Measurements from ENCODE around the gene TPSB2.
"Not testable (repeated sequence)": the region's sequence is repeated elsewhere in the genome, so short reads cannot be mapped to it uniquely, and the experiment has no call there.

Gene TPSB2

DNA sequence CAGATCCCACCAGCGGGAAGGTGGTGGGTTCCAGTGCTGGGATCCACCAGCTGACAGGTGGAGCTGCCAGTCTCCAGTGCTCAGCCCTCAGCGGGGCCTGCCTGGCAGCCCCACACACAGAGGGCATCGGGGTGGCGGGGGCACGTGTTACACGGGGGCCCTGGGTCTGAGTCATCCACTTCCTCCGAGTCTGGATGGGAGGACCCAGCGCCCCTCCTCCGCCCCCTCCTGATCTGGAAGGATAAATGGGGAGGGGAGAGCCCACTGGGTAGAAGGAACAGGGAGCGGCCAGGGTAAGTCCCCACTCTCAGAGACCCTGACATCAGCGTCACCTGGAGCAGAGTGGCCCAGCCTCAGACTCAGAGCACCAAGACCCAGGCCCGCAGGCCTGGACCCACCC is 10.5 kb upstream of the TPSB2 start, which contains the start of gene TPSAB1:
Gene TPSAB1, plus strand, starts transcription at position 270 of the 400 bp plus-strand sequence. CDS start 234 bp downstream, outside the sequence.
- DNase-seq (ENCODE audit: low spot score) = not testable (repeated sequence)

DNA sequence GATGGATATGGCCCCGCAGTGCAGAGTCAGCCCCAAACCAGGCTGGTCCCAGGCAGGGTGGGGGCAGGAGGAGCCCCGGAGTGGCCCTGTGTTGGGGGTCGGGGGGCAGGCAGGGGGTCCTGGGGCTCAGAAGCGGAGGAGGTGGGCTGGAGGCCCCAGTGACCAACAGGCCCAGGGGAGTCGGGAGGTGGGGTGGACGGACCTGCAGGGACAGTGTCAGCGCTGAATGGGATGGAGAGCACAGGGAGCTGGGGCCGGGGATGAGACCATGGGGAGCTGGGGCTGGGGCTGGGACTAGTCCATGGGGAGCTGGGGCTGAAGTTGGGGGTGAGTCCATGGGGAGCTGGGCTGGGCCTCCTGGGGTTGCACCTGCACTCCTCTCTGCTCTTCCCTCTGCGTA is 9.6 kb upstream of the TPSB2 start:
- DNase-seq (ENCODE audit: low spot score) = not testable (repeated sequence)

DNA sequence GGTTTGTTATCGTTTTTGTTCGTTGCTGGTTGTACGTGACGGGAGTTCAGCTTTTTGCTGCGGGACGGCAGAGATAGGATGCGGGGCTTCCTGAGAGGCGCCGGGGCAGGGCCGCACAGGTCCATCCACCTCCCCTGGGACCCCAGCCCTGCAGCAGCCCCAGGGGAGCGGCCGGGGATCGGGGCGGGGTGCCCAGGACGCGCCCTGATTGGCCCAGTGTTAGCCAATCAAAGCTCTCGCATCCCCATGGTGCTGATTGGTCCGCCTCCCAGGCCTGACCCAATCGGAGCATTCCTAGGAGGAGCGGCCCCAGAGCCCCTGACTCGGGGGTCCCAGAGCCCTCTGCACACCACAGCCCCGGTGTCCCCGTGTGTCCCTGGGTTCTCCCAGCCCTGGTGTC is 8.9 kb upstream of the TPSB2 start:
- not testable (repeated sequence) for DNase-seq (ENCODE audit: low spot score)

DNA sequence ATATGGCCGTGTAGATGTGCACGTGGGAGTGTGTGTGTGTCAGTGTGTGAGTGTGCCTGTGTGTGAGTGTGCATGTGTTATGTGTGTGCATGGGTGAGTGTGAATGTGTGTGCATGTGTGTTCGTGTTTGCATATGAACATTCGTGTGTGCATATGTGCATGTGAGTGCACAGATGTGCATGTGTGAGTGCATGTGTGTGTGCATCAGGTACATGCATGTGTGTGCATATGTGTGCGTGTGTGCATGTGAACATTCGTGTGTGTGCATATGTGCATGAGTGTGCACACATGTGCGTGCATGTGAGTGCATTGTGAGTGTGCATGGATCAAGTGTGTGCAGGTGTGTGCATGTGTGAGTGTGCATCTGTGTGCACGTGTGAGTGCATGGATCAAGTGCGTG is 8.0 kb upstream of the TPSB2 start:
- DNase-seq (ENCODE audit: low spot score) = no peak

DNA sequence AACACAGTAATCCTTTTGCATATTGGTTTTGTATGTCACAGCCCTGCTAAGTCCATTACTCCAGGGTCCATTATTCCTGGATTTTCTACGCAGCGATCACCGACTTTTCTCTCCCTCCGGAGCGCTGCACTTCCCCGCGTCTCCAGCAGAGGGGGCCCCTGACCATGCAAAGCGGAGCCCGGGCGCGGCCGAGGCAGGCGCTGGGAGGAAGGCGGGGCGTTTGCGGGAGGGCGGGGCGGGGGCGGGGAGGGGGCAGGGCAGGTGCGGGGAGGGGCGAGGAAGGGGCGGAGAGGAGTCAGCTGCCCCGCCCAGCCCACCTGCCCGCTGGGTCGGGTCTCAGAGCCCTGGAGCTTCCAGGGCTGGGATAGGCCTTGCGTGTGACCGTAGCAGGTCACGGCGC is 6.7 kb upstream of the TPSB2 start:
- DNase-seq (ENCODE audit: low spot score) = not testable (repeated sequence)

DNA sequence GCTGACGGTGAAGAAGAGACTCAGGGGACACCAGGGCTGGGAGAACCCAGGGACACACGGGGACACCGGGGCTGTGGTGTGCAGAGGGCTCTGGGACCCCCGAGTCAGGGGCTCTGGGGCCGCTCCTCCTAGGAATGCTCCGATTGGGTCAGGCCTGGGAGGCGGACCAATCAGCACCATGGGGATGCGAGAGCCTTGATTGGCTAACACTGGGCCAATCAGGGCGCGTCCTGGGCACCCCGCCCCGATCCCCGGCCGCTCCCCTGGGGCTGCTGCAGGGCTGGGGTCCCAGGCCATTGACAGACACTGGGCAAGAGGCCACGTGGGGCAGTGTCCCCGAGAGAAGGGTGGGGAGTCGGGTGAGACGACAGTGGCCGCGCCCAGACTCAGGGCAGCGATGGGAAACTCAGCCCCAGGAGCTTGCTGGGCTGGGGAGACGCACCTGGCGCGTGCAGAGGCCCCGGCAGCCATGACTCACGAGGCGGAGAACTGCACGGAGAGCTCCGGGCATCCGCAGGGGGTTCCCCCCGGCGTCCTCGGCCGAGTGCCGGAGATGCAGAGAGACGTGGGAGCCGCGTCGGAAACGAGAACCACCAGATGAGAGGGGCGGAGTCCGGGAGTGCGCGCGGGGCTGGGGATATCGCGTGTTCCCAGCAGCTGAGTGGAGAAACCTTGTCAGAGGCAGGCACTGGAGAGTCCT is 2.2 kb upstream of the TPSB2 start:
- not testable (repeated sequence) for DNase-seq (ENCODE audit: low spot score)

DNA sequence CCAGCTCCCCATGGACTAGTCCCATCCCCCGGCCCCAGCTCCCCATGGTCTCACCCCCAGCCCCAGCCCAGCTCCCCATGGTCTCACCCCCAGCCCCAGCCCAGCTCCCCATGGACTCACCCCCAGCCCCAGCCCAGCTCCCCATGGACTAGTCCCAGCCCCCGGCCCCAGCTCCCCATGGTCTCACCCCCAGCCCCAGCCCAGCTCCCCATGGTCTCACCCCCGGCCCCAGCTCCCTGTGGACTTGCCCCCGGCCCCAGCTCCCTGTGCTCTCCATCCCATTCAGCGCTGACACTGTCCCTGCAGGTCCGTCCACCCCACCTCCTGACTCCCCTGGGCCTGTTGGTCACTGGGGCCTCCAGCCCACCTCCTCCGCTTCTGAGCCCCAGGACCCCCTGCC is 1.3 kb upstream of the TPSB2 start:
- not testable (repeated sequence) for DNase-seq (ENCODE audit: low spot score)

DNA sequence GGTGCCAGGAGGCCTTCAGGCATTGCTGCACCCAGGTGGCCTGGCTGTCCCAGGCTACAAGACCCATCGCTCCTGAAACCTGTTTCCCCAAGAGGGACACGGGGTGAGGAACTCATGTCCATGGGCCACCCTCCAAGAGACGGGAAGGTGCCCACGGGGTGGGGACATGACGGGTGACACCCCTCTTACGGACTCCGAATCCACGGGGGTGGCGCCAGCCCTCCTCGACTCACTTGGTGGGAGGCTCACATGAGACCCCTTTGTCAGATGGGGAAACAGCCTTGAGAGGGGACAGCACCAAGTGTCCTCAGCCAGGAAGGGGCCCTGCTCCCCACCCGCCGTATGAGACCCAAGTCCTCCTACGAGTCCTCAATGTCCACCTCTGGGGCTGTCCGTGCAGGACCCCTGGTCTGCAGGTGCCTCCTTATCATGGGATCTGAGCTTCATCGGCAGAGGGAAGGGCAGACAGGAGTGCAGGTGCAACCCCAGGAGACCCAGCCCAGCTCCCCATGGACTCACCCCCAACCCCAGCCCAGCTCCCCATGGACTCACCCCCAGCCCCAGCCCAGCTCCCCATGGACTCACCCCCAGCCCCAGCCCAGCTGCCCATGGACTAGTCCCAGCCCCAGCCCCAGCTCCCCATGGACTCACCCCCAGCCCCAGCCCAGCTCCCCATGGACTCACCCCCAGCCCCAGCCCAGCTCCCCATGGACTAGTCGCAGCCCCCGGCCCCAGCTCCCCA is 658 bp upstream of the TPSB2 start:
- DNase-seq (ENCODE audit: low spot score) = not testable (repeated sequence)

DNA sequence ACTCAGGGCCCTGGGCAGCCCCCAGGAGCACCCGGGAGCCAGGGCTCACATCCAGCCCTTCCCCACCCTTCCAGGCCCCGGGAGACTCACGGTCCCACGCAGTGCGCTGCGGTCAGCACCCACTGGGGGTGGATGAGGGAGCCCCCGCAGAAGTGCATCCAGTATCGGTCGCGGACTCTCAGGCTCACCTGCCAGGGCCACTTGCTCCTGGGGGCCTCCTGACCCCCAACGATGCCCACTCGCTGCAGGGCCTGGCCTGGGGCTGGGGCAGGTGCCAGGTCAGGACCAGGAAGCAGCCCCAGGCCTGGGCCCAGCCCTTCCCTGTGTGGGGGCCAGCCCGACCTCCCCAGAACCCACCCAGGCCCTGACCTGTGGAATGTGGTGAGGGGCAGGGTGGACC is 508 bp downstream of the TPSB2 start:
- DNase-seq (ENCODE audit: low spot score) = not testable (repeated sequence)

DNA sequence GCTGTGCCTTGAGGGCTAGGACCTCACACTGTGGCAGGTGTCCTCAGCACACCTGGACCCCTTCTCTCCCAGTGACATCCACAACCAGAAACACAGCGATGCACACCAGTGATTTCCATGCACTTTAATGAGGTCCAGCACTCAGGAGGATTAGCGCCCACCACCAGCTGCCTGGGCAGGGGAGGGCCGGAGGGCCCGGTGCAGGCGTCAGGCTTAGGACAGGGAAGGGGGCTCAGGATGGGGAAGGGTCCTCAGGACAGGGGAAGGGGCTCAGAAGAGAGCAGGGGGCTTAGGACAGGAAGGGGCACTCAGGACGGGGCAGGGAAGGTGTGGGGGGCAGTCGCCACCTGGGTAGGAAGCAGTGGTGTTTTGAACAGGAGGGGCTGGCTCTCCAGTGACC is 1.8 kb downstream of the TPSB2 start:
- not testable (repeated sequence) for DNase-seq (ENCODE audit: low spot score)

DNA sequence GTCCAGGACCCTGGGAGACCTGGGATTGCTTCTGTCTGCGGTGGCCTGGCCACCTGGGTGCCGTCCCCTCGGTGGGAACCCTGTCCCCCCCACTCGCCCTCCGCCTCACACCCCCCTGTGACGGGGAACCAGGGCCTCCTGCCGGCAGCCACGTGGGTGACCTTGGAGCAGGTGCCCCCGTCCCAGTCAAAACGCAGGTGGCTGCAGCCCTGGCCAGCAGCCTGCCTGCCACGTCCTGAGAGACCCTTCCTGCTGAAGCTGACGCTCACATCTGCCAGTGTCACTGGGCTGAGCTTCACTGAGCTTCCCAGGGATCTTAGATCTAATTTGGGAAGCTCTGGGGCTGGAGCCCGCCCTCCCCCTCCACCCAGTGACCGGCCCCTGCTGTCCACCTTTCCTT is 3.3 kb downstream of the TPSB2 start:
- DNase-seq (ENCODE audit: low spot score) = not testable (repeated sequence)

DNA sequence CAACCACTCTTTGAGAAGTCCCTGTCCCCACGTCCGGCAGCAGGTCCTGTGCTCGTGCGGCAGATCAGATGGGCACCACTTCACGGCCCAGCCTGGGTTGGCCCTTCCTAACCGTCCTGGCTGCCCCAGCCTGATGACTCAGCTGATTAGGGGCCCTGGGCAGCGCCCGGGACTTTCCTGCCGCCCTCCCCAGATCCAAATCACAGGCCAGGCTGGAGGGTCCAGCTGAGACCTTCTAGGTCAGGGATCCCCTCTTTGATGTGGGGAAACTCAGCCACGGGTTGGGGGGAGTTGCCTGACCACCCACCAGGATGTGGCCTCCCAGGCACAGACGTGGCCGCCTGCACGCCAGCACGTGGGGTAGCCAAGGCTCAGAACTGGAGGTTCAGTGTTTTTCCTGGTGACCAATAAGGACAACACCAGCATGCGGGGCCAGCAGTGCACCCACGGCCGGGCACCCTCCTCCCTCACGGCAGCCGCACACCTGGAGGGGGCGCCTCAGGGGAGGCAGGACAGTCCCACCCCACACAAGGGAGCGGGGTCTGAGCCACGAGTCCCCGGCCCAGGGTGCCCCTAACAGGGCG is 4.2 kb downstream of the TPSB2 start:
- not testable (repeated sequence) for DNase-seq (ENCODE audit: low spot score)

DNA sequence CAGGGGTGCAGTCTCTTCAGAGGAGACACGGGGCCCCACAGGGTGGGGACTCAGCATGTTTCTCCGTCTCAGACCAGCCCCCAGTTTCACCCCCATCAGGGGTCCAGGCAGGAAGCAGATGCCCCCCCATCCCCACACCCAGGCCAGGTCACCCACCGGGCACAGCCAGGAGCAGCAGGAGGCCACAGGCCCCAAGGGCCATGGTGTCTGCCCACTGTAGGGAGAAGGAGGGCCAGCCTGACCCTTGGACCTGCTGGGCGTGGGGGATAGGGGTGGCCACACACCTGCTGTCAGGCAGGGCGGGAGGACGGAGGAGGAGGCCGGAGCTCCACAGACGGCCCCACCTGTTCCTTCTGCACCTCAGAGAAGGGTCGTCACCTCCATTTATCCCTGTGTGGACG is 4.9 kb downstream of the TPSB2 start, which contains the start of gene TPSG1:
Gene TPSG1, minus strand, starts transcription at position 218 of the 401 bp plus-strand sequence. Its CDS starts 16 bp downstream, at position 202.
- DNase-seq (ENCODE audit: low spot score) = no peak

DNA sequence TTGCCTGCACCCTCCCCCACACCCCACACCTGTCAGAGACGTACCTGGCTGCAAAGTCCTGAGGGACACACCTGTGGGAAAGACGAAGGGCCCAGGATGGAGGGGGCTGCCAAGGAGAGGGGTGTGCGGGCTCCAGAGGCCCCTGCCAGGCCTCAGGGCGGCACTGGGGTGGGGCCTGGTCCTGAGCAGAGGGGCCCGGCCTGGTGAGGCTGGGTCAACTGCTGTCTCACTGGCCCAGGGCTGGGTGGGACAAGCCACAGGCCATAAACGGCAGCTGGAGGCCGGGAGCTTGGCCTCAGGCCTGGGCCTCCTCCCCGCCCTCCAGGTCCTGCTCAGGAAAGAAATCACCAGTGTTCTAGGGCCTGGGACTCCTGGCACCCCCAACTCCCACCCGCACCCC is 5.4 kb downstream of the TPSB2 start:
- no peak for DNase-seq (ENCODE audit: low spot score)

DNA sequence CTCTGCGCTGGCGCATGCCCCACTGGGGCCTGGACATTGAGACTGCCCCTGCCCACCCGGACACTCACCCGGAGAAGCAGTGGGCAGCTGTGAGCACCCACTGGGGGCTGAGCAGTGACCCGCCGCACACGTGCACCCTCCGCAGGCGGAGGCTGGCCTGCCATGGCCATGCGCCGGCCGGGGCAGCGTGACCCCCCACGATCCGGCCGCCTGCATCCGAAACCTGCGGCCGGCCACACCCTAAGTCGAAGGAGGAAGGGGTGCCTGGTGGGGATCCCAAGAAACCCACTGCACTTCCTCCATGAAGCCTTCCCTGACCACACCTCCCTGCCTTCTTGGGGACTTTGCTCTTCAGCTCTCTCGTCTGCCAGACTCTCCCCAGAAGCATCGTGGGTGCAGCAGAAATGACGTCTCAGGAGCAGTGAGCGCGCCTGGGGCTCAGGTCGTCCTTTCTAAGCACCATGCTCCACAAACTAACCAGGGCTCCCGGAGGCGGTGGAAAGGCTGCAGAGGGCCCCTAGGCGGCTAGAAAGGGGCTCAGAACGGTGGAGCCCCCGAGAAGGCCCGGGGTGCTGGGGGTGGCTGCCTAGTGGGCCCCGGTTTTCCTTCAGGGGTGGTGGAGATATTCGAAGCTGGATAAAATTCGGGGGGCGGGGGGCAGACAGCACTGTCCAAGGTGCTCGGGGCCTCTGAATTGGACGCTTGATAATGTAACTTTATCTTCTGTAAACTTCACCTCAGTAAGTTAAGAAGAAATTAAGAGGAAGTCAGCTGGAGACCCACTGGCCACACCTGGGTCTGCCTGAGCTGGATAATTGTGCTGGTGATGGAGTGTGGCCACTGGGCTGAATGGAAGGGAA is 6.4 kb downstream of the TPSB2 start:
- DNase-seq (ENCODE audit: low spot score) = no peak

DNA sequence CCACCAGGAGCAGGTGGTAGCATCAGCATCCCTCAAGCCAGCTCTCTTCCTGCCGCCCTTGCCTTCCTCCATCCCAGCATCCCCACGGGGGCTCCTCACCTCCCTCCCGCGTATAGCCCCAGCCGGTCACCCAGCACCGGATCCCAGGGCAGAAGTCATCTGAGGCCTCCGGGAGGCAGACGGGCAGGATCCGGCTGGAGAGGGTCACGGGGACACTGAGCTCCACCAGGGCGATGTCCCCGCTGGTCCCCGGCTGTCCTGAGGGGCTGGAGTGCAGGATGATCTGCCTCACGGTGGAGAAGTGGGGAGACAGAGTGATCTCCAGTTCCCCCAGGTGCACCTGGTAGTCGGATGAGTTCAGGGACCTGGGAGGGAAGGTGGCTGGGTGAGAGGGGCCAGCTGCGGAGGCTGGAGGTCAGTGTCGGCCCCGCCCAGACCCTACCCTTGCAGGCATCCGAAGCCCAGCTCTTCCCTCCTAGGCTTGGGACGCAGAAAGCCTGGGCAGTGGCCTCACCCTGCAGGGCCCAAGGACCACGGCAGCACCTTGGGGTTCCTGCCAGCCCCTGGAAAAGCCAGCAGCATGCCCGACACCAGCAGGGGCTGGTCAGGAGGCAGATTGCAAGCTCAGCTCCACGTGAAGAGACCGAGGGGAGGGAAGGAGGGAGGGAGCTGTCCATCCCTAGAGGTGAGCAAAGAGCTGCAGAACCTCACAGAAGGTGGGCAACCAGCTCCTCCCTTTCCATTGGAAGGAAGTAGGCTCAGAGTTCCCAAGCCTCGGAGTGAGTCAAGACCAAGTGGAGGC is 7.2 kb downstream of the TPSB2 start:
- DNase-seq (ENCODE audit: low spot score) = no peak

DNA sequence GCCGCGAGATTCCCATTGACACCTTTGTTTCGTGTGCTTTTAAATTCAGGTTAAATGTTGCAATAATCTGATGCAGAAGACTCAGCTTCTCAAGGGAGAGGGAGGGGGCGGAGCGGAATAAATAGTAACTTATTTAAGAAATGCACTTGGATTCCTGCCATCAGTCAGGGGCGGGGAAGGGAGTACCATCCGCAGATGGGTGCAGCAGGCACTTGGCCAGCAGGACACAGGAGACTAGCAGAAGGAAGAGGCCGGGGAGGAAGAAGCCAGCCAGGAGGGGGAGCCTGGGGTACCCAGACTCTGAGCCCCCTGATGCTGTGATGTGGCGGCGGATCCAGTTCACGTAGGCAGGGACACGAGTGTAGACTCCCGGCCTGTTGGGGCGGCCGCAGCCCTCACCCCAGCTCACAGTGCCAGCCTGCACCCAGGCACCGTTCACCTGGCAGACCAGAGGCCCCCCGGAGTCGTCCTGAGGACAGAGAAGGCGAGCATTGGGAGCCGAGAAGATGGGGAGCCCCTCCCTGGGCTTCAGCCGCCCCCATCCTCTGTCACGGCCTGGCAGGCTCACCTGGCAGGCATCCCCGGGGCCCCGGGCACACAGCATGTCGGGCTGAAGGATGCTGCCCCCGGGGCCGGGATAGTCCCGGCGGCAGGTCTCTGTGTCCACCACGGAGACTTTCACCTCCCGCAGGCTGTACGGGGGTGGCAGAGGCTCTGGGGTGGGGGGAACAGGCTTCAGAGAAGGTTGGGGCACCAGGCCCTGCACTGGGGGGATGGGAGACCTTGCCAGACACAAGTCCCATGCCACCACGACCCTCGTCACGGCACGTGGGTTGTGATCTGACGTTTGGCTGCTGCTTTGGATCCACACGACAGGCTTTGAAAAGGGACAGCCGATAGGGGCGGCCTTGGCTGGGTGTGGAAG is 8.1 kb downstream of the TPSB2 start:
- no peak for DNase-seq (ENCODE audit: low spot score)

DNA sequence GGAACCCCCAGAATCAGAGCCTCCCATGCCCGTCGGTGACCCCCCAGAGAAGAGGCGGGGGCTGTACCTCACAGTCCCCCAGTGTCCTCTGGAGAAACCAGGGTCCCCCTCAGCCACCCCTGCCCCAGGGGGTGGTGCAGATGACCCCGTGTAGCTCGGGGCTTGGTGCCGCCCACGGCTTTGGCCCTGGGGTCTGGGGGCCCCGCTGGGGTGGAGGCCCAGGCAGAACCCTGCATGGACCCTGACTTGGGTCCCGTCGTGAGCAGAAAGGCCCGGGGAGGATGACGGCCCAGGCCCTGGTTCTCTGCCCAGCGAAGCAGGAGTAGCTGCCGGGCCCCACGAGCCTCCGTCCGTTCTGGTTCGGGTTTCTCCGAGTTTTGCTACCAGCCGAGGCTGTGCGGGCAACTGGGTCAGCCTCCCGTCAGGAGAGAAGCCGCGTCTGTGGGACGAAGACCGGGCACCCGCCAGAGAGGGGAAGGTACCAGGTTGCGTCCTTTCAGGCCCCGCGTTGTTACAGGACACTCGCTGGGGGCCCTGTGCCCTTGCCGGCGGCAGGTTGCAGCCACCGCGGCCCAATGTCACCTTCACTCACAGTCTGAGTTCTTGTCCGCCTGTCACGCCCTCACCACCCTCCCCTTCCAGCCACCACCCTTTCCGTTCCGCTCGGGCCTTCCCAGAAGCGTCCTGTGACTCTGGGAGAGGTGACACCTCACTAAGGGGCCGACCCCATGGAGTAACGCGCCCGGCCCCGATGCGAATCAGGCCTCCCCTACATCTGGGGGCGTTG is 8.9 kb downstream of the TPSB2 start:
- DNase-seq (ENCODE audit: low spot score) = no peak

DNA sequence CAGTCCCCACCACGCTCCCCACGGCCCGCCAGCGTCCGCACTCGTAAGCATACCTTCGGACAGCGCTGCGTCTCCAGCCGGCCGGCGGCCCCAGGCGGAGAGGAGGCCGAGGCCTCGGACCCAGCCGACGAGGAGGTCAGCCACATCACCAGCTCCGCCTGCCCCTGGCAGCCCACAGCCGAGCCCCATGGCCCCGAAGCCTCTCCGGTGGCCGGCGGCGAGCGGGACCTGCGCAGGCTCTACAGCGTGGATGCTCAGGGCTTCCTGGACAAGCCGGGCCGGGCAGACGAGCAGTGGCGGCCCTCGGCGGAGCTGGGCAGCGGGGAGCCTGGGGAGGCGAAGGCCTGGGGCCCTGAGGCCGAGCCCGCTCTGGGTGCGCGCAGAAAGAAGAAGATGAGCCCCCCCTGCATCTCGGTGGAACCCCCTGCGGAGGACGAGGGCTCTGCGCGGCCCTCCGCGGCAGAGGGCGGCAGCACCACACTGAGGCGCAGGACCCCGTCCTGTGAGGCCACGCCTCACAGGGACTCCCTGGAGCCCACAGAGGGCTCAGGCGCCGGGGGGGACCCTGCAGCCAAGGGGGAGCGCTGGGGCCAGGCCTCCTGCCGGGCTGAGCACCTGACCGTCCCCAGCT is 9.8 kb downstream of the TPSB2 start:
- DNase-seq (ENCODE audit: low spot score) = no peak

Measured in left forelimb (tissue), 1 donor.